Activated CD4-positive, alpha-beta T cell treated with anti-CD3 and anti-CD28 coated beads for 24 hours (primary cell): ENCODE measurements around the gene PPP2R2B.
"Not testable (repeated sequence)": the region's sequence is repeated elsewhere in the genome, so short reads cannot be mapped to it uniquely, and the experiment has no call there.

ENCODE experiments used
- DNase-seq, 2 donors: peaks; one replicate each; pipeline ENCODE4 v3.0.0-alpha.2; 2020; ENCODE audit warnings: low read depth in 2 of 2

Gene PPP2R2B

GRCh38 chr5:146744068-146744745, 134.3 kb downstream of the PPP2R2B start:
- DNase-seq: no peak

- no peak for DNase-seq
Observed at GRCh38 chr5:146734936-146735577, 143.5 kb downstream of the PPP2R2B start.

GRCh38 chr5:146732962-146733361, 145.6 kb downstream of the PPP2R2B start:
- no peak for DNase-seq

- no peak for DNase-seq
Observed at GRCh38 chr5:146731909-146732659, 146.5 kb downstream of the PPP2R2B start.

- not testable (repeated sequence) for DNase-seq
Observed at GRCh38 chr5:146728746-146729145, 149.8 kb downstream of the PPP2R2B start.

GRCh38 chr5:146726891-146727290, 151.7 kb downstream of the PPP2R2B start:
- DNase-seq: no peak

- DNase-seq: no peak
Observed at GRCh38 chr5:146726020-146726419, 152.5 kb downstream of the PPP2R2B start.

GRCh38 chr5:146725025-146725424, 153.5 kb downstream of the PPP2R2B start:
- DNase-seq: no peak

- DNase-seq: no peak
Observed at GRCh38 chr5:146722361-146722779, 156.2 kb downstream of the PPP2R2B start.

- no peak for DNase-seq
Observed at GRCh38 chr5:146721073-146721815, 157.3 kb downstream of the PPP2R2B start.

GRCh38 chr5:146720107-146720506, 158.4 kb downstream of the PPP2R2B start:
- no peak for DNase-seq

GRCh38 chr5:146719179-146719578, 159.4 kb downstream of the PPP2R2B start:
- DNase-seq: no peak

- DNase-seq: no peak
Observed at GRCh38 chr5:146718609-146719008, 159.9 kb downstream of the PPP2R2B start.

GRCh38 chr5:146717951-146718350, 160.6 kb downstream of the PPP2R2B start:
- no peak for DNase-seq

GRCh38 chr5:146716636-146717035, 161.9 kb downstream of the PPP2R2B start:
- DNase-seq: no peak

GRCh38 chr5:146710348-146710747, 168.2 kb downstream of the PPP2R2B start:
- DNase-seq: no peak

- no peak for DNase-seq
Observed at GRCh38 chr5:146707316-146707715, 171.2 kb downstream of the PPP2R2B start.

GRCh38 chr5:146706321-146706972, 172.1 kb downstream of the PPP2R2B start:
- DNase-seq: no peak

GRCh38 chr5:146704949-146705665, 173.4 kb downstream of the PPP2R2B start:
- DNase-seq: no peak

- DNase-seq: no peak
Observed at GRCh38 chr5:146703899-146704298, 174.7 kb downstream of the PPP2R2B start.

GRCh38 chr5:146703499-146703898, 175.1 kb downstream of the PPP2R2B start:
- DNase-seq: no peak
